ENCODE data around the gene ACTA2.

The ACTA2 gene

DNA sequence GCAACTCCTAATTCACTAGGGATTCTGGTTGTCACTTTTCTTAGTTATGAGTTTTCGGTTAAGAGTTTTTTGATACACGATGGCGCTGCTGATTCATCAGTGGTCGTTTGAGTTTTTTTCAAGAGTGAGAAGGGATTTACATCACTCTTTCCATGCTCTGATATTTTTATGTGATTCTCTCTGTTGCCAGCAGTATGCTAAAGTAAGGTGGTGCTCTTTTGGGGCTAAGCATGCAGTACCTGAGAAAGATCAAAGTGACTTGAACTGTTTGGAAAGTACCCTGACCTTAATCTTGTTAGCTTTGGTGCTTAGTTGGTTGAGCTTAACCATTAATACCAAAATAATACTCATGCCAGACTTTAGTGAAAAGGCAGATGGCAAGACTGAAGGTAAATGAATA is 44.4 kb downstream of the ACTA2 start:
- no peaks in the 10 kb centered on the region for H3K27me3 ChIP-seq (ENCODE audit: control insufficient read depth, insufficient read depth, low read length)
- H3K9ac ChIP-seq (ENCODE audit: low read length): no peak overlapping the region
- no peaks in the 10 kb centered on the region for H3K4me1 ChIP-seq (ENCODE audit: control insufficient read depth, insufficient read depth, low read length)
- H3K27ac ChIP-seq (ENCODE audit: low read depth, low read length): no peak overlapping the region
- H3K9me3 ChIP-seq (ENCODE audit: control insufficient read depth, insufficient read depth, low read depth, low read length): no peaks in the 10 kb centered on the region
- H3K36me3 ChIP-seq (ENCODE audit: control insufficient read depth, insufficient read depth, low read length): no peaks in the 10 kb centered on the region
- H3K4me3 ChIP-seq (ENCODE audit: low read depth, low read length): no peak overlapping the region

DNA sequence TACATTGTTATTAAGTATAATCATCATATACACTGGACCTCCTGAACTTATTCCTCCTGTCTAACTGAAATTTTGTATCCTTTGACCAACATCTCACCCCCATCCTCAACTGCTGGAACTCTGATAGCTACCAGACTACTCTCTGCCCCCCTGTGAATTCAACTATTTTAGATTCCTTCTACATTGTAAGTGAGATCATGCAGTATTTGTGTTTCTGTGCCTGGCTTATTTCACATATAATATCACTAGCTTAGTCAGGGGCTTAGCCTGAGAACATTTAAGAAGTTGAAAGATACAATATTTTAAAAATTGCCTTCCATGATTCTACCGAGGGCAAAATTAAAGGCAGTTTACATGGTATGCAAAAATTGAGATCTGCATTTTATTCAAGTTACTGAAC is 45.7 kb downstream of the ACTA2 start:
- Histone ChIP-seq H3K9ac (ENCODE audit: low read length) (no peak overlapping the region), H3K9me3 (ENCODE audit: control insufficient read depth, insufficient read depth, low read depth, low read length) (no peaks in the 10 kb centered on the region), H3K4me1 (ENCODE audit: control insufficient read depth, insufficient read depth, low read length) (no peaks in the 10 kb centered on the region), H3K36me3 (ENCODE audit: control insufficient read depth, insufficient read depth, low read length) (no peaks in the 10 kb centered on the region), H3K4me3 (ENCODE audit: low read depth, low read length) (no peak overlapping the region), H3K27ac (ENCODE audit: low read depth, low read length) (no peak overlapping the region), H3K27me3 (ENCODE audit: control insufficient read depth, insufficient read depth, low read length) (no peaks in the 10 kb centered on the region)

DNA sequence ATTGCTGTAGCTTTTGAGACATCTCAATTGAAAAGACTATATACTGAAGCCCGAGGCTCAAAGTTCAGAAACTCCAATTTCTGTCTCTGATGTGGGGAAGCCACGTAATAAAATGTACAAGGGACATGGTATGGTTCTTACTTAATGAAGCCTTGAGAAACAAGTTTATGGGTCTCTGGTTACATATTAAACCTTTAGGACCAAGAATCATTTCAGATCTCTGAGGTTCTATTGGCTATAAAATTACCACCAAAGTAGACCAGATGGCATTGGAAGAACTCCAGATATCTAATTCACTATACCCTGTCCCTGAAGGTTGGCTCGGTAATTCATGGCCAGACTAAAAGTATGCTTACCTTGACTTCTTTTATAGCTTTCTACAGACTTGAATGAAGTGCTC is 48.9 kb downstream of the ACTA2 start:
- no peak overlapping the region for H3K4me3 ChIP-seq (ENCODE audit: low read depth, low read length)
- H3K36me3 ChIP-seq (ENCODE audit: control insufficient read depth, insufficient read depth, low read length): no peaks in the 10 kb centered on the region

DNA sequence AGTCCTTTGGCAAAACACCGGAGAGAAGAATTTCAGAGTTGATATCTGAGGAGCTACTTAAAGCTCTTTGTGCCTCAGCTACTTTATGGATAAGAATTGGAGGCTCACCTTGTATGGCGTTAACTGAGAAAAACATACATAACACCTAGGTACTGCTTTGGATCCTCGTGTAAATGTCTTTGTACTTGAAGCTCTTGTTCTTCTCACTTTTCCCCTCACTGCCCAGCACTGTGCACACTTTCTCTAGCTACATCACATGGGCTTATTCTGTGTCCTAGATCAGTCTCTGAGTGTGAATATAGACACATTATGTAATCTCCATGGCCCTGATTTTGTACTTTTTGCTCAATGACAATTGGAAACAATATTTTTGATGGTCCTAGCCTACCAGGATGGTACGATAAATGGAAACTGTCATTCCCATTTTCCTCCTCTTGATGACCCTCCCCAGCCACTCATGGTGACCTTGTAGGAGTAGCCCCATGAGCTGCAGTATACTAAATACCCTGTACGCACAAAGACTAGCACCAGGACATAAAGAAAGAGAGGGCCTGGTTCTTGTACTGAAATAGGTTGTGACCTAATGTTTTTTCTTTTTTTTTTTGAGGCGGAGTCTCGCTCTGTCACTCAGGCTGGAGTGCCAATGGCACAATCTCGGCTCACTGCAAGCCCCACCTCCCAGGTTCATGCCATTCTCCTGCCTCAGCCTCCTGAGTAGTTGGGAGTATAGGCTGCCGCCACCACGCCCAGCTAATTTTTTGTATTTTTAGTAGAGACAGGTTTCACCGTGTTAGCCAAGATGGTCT is 50.4 kb downstream of the ACTA2 start:
- Histone ChIP-seq H3K4me3 (ENCODE audit: low read depth, low read length) (no peak overlapping the region), H3K9ac (ENCODE audit: low read length) (no peak overlapping the region), H3K27me3 (ENCODE audit: control insufficient read depth, insufficient read depth, low read length) (no peaks in the 10 kb centered on the region), H3K36me3 (ENCODE audit: control insufficient read depth, insufficient read depth, low read length) (no peaks in the 10 kb centered on the region), H3K4me1 (ENCODE audit: control insufficient read depth, insufficient read depth, low read length) (peaks cover 7% of the 10 kb centered on the region), H3K9me3 (ENCODE audit: control insufficient read depth, insufficient read depth, low read depth, low read length) (no peaks in the 10 kb centered on the region), H3K27ac (ENCODE audit: low read depth, low read length) (no peak overlapping the region)

More for the DNA sequence above, 48.9 kb downstream of the ACTA2 start:
- no peaks in the 10 kb centered on the region for H3K4me1 ChIP-seq (ENCODE audit: control insufficient read depth, insufficient read depth, low read length)
- no peaks in the 10 kb centered on the region for H3K27me3 ChIP-seq (ENCODE audit: control insufficient read depth, insufficient read depth, low read length)
- no peak overlapping the region for H3K9ac ChIP-seq (ENCODE audit: low read length)
- no peaks in the 10 kb centered on the region for H3K9me3 ChIP-seq (ENCODE audit: control insufficient read depth, insufficient read depth, low read depth, low read length)
- no peak overlapping the region for H3K27ac ChIP-seq (ENCODE audit: low read depth, low read length)

DNA sequence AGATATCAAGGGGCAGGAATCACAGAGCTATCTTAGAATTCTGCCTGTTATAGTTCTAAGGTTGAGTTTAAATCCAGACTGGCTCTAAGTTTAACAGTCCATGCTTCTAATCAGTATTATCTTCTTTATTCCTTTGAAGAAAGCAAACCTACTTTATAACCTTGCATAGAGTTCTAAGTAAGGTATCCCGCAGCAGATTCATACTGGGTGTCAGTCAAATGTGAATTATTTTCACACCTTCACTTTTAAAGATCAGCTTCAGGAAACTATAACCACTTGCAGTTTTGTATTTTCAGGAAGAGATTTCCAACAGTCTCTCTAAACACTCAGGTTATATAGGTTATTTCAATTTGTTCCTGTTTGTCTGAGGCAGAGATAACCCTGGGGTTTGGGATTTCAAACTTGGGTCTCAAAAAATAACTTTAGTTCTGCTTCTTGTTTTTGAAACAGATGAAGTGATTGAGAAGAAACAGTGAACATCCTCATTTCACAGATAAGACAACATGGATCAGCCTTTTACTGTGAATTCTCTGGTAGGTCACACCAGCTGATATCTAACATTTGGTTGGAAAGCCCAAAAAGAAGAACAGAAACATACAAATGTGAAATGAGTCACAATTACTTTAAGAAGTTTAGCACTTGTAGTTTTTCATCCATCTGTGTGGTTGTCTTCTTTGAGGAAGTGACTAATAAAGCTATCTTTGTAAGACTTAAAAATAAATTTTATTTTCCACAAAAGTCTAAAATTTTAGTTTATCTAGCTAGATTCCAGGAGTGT is 51.2 kb downstream of the ACTA2 start:
- H3K27ac ChIP-seq (ENCODE audit: low read depth, low read length): no peak overlapping the region
- H3K4me3 ChIP-seq (ENCODE audit: low read depth, low read length): no peak overlapping the region
- no peaks in the 10 kb centered on the region for H3K9me3 ChIP-seq (ENCODE audit: control insufficient read depth, insufficient read depth, low read depth, low read length)
- no peak overlapping the region for H3K9ac ChIP-seq (ENCODE audit: low read length)
- H3K27me3 ChIP-seq (ENCODE audit: control insufficient read depth, insufficient read depth, low read length): no peaks in the 10 kb centered on the region
- no peaks in the 10 kb centered on the region for H3K36me3 ChIP-seq (ENCODE audit: control insufficient read depth, insufficient read depth, low read length)
- H3K4me1 ChIP-seq (ENCODE audit: control insufficient read depth, insufficient read depth, low read length): peaks cover 15% of the 10 kb centered on the region

DNA sequence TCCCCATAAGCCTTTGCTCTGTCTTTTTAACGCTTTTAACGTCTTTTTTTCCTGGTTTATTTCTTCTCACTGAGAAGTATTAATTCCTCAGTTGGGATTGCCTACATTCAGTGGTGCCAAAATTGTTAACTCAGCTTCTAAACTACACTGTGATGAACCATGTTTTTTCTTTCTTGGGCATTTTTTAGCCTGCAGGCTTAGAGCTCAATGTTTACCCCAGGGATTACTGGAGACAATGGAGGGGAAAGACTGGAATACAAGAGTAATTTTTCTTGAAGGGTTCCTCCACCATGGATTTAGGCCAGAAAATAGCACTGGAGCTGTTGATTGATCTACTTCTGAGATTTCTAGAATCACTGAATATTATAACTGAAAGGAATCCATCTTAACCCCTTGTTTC is 52.7 kb downstream of the ACTA2 start:
- no peak overlapping the region for H3K9ac ChIP-seq (ENCODE audit: low read length)
- H3K27ac ChIP-seq (ENCODE audit: low read depth, low read length): no peak overlapping the region
- no peaks in the 10 kb centered on the region for H3K27me3 ChIP-seq (ENCODE audit: control insufficient read depth, insufficient read depth, low read length)
- H3K36me3 ChIP-seq (ENCODE audit: control insufficient read depth, insufficient read depth, low read length): no peaks in the 10 kb centered on the region
- no peak overlapping the region for H3K4me3 ChIP-seq (ENCODE audit: low read depth, low read length)
- H3K4me1 ChIP-seq (ENCODE audit: control insufficient read depth, insufficient read depth, low read length): peaks cover 15% of the 10 kb centered on the region
- H3K9me3 ChIP-seq (ENCODE audit: control insufficient read depth, insufficient read depth, low read depth, low read length): no peaks in the 10 kb centered on the region

DNA sequence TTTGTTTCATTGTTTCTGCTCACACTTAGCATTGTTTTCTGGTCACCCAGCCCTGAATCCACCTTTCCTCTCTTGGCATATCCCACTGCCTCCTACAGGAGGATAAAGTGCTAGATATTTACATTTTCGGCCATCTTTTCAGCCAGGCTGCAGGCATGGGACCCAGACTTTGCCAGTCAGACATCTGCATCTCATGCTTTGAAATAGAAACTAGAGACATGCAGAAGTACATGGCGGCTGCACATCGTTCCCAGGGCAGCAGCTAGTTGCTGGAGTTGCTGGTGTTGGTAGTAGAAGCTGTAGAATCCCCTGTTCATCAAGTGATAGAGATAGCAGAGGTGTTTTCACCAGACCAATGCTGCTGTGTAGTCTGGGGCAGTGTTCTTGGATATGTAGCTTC is 53.8 kb downstream of the ACTA2 start:
- no peak overlapping the region for H3K27ac ChIP-seq (ENCODE audit: low read depth, low read length)
- H3K27me3 ChIP-seq (ENCODE audit: control insufficient read depth, insufficient read depth, low read length): no peaks in the 10 kb centered on the region
- no peaks in the 10 kb centered on the region for H3K36me3 ChIP-seq (ENCODE audit: control insufficient read depth, insufficient read depth, low read length)
- H3K4me3 ChIP-seq (ENCODE audit: low read depth, low read length): no peak overlapping the region
- H3K9ac ChIP-seq (ENCODE audit: low read length): no peak overlapping the region
- H3K9me3 ChIP-seq (ENCODE audit: control insufficient read depth, insufficient read depth, low read depth, low read length): no peaks in the 10 kb centered on the region
- peaks cover 15% of the 10 kb centered on the region for H3K4me1 ChIP-seq (ENCODE audit: control insufficient read depth, insufficient read depth, low read length)

DNA sequence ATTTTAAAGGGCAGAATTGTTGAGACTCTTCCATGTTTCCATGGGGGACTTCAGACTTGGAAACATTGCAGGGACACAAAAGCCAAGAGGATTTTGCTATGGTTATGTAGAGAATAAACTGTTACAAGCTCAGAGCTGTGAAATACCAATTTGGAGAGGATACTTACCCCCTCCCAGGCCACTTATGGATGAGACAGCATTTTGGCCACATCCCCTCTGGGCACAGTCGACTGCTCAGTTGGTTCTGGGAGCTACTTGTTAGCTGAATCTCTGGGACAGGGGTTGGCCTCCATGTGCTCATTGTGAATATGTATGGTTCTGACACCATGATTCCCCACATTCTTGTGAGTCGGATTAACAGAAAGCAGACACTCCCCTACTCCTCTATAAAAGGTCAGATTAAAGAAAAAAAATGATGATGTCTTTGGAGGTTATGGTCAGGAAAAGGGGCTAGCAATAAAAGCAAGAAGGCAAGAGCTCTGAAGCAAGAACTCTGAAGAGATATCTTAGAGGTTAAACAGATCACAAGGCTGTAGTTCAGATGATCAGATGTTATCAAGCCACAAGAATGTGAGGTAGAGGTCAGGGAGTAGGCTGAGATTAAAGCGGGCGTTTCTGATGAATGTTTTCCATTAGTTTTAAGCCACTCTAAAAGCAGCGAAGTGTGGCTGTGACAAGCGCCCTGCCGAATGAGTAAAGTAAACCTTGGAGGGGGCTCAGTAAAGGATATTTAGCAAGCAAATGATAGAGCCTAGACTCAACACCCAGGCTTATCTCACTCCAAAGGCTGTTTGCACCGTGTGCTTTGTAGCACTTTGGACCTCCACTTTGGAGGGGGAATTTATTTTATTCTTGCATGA is 55.3 kb downstream of the ACTA2 start:
- Histone ChIP-seq H3K4me3 (ENCODE audit: low read depth, low read length) (no peak overlapping the region), H3K4me1 (ENCODE audit: control insufficient read depth, insufficient read depth, low read length) (peaks cover 19% of the 10 kb centered on the region), H3K9ac (ENCODE audit: low read length) (no peak overlapping the region), H3K27ac (ENCODE audit: low read depth, low read length) (no peak overlapping the region), H3K9me3 (ENCODE audit: control insufficient read depth, insufficient read depth, low read depth, low read length) (no peaks in the 10 kb centered on the region), H3K36me3 (ENCODE audit: control insufficient read depth, insufficient read depth, low read length) (no peaks in the 10 kb centered on the region), H3K27me3 (ENCODE audit: control insufficient read depth, insufficient read depth, low read length) (no peaks in the 10 kb centered on the region)

DNA sequence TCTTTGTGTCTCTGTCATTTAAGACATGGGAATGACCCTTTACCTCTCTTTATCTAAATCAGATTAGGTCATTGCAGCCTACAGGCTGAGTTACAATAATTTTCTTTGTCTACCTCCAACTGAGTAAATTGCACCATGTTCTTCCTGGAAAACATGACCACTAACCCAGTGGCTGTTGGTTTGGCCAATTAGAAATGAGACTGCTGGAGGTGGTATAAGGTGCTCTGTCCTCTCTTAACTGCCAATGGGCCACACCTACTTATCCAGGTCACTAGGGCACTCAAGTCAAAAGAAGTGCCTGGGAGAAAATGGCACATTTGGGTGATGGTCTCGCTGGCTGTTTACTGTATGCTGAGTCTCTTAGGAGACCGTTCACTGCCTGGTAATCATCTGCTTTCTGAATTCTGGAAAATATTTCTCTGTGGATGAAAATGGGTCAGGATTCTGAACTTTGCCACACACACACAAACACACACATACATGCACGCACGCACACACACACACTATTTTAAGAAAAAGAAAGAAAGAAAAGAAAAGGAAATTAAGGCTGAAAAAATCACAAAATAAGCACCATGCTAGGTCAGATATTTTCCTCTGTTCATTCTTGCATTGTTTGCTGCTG is 56.1 kb downstream of the ACTA2 start:
- Histone ChIP-seq H3K36me3 (ENCODE audit: control insufficient read depth, insufficient read depth, low read length) (no peaks in the 10 kb centered on the region), H3K9ac (ENCODE audit: low read length) (no peak overlapping the region), H3K4me3 (ENCODE audit: low read depth, low read length) (no peak overlapping the region), H3K27ac (ENCODE audit: low read depth, low read length) (no peak overlapping the region), H3K9me3 (ENCODE audit: control insufficient read depth, insufficient read depth, low read depth, low read length) (no peaks in the 10 kb centered on the region), H3K4me1 (ENCODE audit: control insufficient read depth, insufficient read depth, low read length) (peaks cover 21% of the 10 kb centered on the region), H3K27me3 (ENCODE audit: control insufficient read depth, insufficient read depth, low read length) (no peaks in the 10 kb centered on the region)

DNA sequence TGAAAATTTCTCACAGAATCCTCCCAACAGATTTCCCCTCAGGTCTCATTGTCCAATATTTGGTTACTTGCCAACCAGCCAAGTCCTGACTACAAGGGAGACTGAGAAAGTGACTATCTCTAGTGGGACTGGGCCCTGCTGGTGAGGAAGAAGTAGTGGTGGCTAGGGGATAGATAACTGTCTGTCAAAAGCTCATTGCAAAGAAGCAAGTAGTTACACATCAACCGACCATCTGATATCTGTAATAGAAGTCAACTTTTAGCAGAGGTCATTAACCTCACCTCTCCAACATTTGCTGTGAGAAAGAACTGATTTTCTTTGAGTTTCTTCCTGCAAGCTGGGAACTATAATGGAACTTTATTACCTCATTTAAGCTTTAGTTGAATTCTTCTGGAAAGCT is 57.3 kb downstream of the ACTA2 start:
- no peak overlapping the region for H3K4me3 ChIP-seq (ENCODE audit: low read depth, low read length)
- peaks cover 21% of the 10 kb centered on the region for H3K4me1 ChIP-seq (ENCODE audit: control insufficient read depth, insufficient read depth, low read length)
- no peaks in the 10 kb centered on the region for H3K36me3 ChIP-seq (ENCODE audit: control insufficient read depth, insufficient read depth, low read length)

More for the DNA sequence above, 57.3 kb downstream of the ACTA2 start:
- Histone ChIP-seq H3K27me3 (ENCODE audit: control insufficient read depth, insufficient read depth, low read length) (no peaks in the 10 kb centered on the region; the same call in 1 of the 2 replicates), H3K9ac (ENCODE audit: low read length) (no peak overlapping the region), H3K27ac (ENCODE audit: low read depth, low read length) (no peak overlapping the region), H3K9me3 (ENCODE audit: control insufficient read depth, insufficient read depth, low read depth, low read length) (no peaks in the 10 kb centered on the region)
